ENCODE data around the gene FANCM.

FANCM gene

GRCh38 chr14:45145214-45145613 lies 9.5 kb downstream of the FANCM start:
- TF ChIP-seq CEBPB (IDR thresholded peaks at IDR 0.05) = no peak
- TF ChIP-seq TAF1 (IDR thresholded peaks at IDR 0.05; ENCODE audit: low read depth) = no peak
- TF ChIP-seq NFIC (IDR thresholded peaks at IDR 0.05) = no peak
- no peak for TF ChIP-seq EGR1 (IDR thresholded peaks at IDR 0.05)
- no peak for TF ChIP-seq EP300 (IDR thresholded peaks at IDR 0.05; ENCODE audit: borderline replicate concordance)
- TF ChIP-seq CREB1 (IDR thresholded peaks at IDR 0.05; ENCODE audit: low read depth) = no peak
- no peak for TF ChIP-seq RAD21 (IDR thresholded peaks at IDR 0.05; ENCODE audit: low read depth)
- TF ChIP-seq MAX (IDR thresholded peaks at IDR 0.05) = no peak
- TF ChIP-seq YY1 (IDR thresholded peaks at IDR 0.05; ENCODE audit: low read depth) = no peak
- no peak for TF ChIP-seq FOXM1 (IDR thresholded peaks at IDR 0.05; ENCODE audit: borderline replicate concordance, low read depth)
- no peak for TF ChIP-seq USF1 (IDR thresholded peaks at IDR 0.05)
- no peak for TF ChIP-seq TEAD4 (IDR thresholded peaks at IDR 0.05)
- no peak for TF ChIP-seq TCF12 (IDR thresholded peaks at IDR 0.05; ENCODE audit: low read depth)
- TF ChIP-seq REST (IDR thresholded peaks at IDR 0.05; ENCODE audit: low read depth) = no peak

GRCh38 chr14:45149602-45150001 lies 13.9 kb downstream of the FANCM start:
- TF ChIP-seq MAX (IDR thresholded peaks at IDR 0.05) = no peak
- no peak for TF ChIP-seq ZBTB7A (IDR thresholded peaks at IDR 0.05; ENCODE audit: low read depth)
- TF ChIP-seq RAD21 (IDR thresholded peaks at IDR 0.05; ENCODE audit: low read depth) = no peak
- TF ChIP-seq USF1 (IDR thresholded peaks at IDR 0.05) = no peak
- TF ChIP-seq TAF1 (IDR thresholded peaks at IDR 0.05; ENCODE audit: low read depth) = no peak
- no peak for TF ChIP-seq EGR1 (IDR thresholded peaks at IDR 0.05)
- no peak for TF ChIP-seq EP300 (IDR thresholded peaks at IDR 0.05; ENCODE audit: borderline replicate concordance)
- no peak for TF ChIP-seq CEBPB (IDR thresholded peaks at IDR 0.05)
- TF ChIP-seq TCF12 (IDR thresholded peaks at IDR 0.05; ENCODE audit: low read depth) = no peak
- no peak for TF ChIP-seq TEAD4 (IDR thresholded peaks at IDR 0.05)
- TF ChIP-seq NFIC (IDR thresholded peaks at IDR 0.05) = no peak
- no peak for TF ChIP-seq YY1 (IDR thresholded peaks at IDR 0.05; ENCODE audit: low read depth)

- TF ChIP-seq CREB1 (IDR thresholded peaks at IDR 0.05; ENCODE audit: low read depth) (no peak), TEAD4 (IDR thresholded peaks at IDR 0.05) (no peak), ZBTB7A (IDR thresholded peaks at IDR 0.05; ENCODE audit: low read depth) (no peak), NFIC (IDR thresholded peaks at IDR 0.05) (no peak), TAF1 (IDR thresholded peaks at IDR 0.05; ENCODE audit: low read depth) (no peak), MAX (IDR thresholded peaks at IDR 0.05) (no peak), CEBPB (IDR thresholded peaks at IDR 0.05) (no peak), TCF12 (IDR thresholded peaks at IDR 0.05; ENCODE audit: low read depth) (no peak), REST (IDR thresholded peaks at IDR 0.05; ENCODE audit: low read depth) (no peak), RAD21 (IDR thresholded peaks at IDR 0.05; ENCODE audit: low read depth) (no peak), YY1 (IDR thresholded peaks at IDR 0.05; ENCODE audit: low read depth) (no peak)
Measured at GRCh38 chr14:45150386-45150890, 14.7 kb downstream of the FANCM start.

- TF ChIP-seq EP300 (IDR thresholded peaks at IDR 0.05; ENCODE audit: borderline replicate concordance) (no peak), TCF12 (IDR thresholded peaks at IDR 0.05; ENCODE audit: low read depth) (no peak), CEBPB (IDR thresholded peaks at IDR 0.05) (no peak), EGR1 (IDR thresholded peaks at IDR 0.05) (no peak), YY1 (IDR thresholded peaks at IDR 0.05; ENCODE audit: low read depth) (no peak), NFIC (IDR thresholded peaks at IDR 0.05) (no peak), CREB1 (IDR thresholded peaks at IDR 0.05; ENCODE audit: low read depth) (no peak), TEAD4 (IDR thresholded peaks at IDR 0.05) (no peak), ZBTB7A (IDR thresholded peaks at IDR 0.05; ENCODE audit: low read depth) (no peak), USF1 (IDR thresholded peaks at IDR 0.05) (no peak)
Measured at GRCh38 chr14:45156067-45156466, 20.3 kb downstream of the FANCM start.

GRCh38 chr14:45169906-45170305 lies 34.2 kb downstream of the FANCM start:
- TF ChIP-seq EGR1 (IDR thresholded peaks at IDR 0.05) (no peak), TCF12 (IDR thresholded peaks at IDR 0.05; ENCODE audit: low read depth) (no peak), EP300 (IDR thresholded peaks at IDR 0.05; ENCODE audit: borderline replicate concordance) (no peak), YY1 (IDR thresholded peaks at IDR 0.05; ENCODE audit: low read depth) (no peak), MAX (IDR thresholded peaks at IDR 0.05) (no peak), REST (IDR thresholded peaks at IDR 0.05; ENCODE audit: low read depth) (no peak), RAD21 (IDR thresholded peaks at IDR 0.05; ENCODE audit: low read depth) (no peak), NFIC (IDR thresholded peaks at IDR 0.05) (no peak), FOXM1 (IDR thresholded peaks at IDR 0.05; ENCODE audit: borderline replicate concordance, low read depth) (no peak), ZBTB7A (IDR thresholded peaks at IDR 0.05; ENCODE audit: low read depth) (no peak), TEAD4 (IDR thresholded peaks at IDR 0.05) (no peak), TAF1 (IDR thresholded peaks at IDR 0.05; ENCODE audit: low read depth) (no peak)

All from Ishikawa (cell line).